Breast epithelium (tissue), 4 donors: ENCODE results near the gene RHOG. TPM values are rescaled to one million over a fixed set of nuclear protein-coding genes. Genes with fewer than 3 reads are reported as not detected.
"Not testable (repeated sequence)": the region's sequence is repeated elsewhere in the genome, so short reads cannot be mapped to it uniquely, and the experiment has no call there.

ENCODE experiments used
- DNase-seq, 2 donors: peaks; one replicate each; pipeline ENCODE4 v3.0.0-alpha.2; 2019; ENCODE audit warnings: low spot score in 2 of 2
- H3K27ac ChIP-seq, 2 donors: fragments of 200-600 bp; sonication (generic) in 1 of 2; one replicate each; pipeline ENCODE4 v1.5.1; 2016 to 2019; ENCODE audit warnings: mild to moderate bottlenecking in 1 of 2
- H3K27me3 ChIP-seq, 2 donors: fragments of 200-600 bp; sonication (generic) in 1 of 2; one replicate each; pipeline versions ENCODE4 v1.5.1 to v1.6.0; 2017 to 2019; ENCODE audit warnings: control low read depth in 1 of 2, mild to moderate bottlenecking in 1 of 2
- H3K36me3 ChIP-seq: fragments of 200-600 bp; one replicate; pipeline ENCODE4 v1.5.1; 2019
- H3K4me1 ChIP-seq, 2 donors: fragments of 200-600 bp; sonication (generic); one replicate each; pipeline ENCODE4 v1.5.1; 2016 to 2019; ENCODE audit warnings: control low read depth in 1 of 2
- H3K4me3 ChIP-seq, 3 donors: fragments of 200-600 bp; sonication (generic); 1 replicate in 2 of 3; 2 replicates in 1 of 3; pipeline ENCODE4 v1.5.1; 2016 to 2019; ENCODE audit warnings: mild to moderate bottlenecking in 3 of 3, moderate library complexity in 2 of 3
- H3K9me3 ChIP-seq, 2 donors: fragments of 200-600 bp; sonication (generic) in 1 of 2; one replicate each; pipeline ENCODE4 v1.5.1; 2016 to 2019; ENCODE audit warnings: control low read depth in 1 of 2
- CTCF ChIP-seq, 3 donors: fragments of 450-650 bp; IDR thresholded peaks; one replicate each; pipeline ENCODE4 v1.5.1; 2016 to 2017; ENCODE audit warnings: antibody characterized with exemption in 3 of 3, mild to moderate bottlenecking in 3 of 3, moderate library complexity in 3 of 3
- POLR2A ChIP-seq: fragments of 450-650 bp; IDR thresholded peaks from one replicate; pipeline ENCODE4 v1.6.1; 2016; ENCODE audit warnings: antibody characterized with exemption, mild to moderate bottlenecking, moderate library complexity
- POLR2AphosphoS5 ChIP-seq, 3 donors: sonication (generic); formaldehyde crosslinking; IDR thresholded peaks; one replicate each; pipeline ENCODE4 v1.6.1; 2017; ENCODE audit warnings: antibody characterized with exemption in 3 of 3
- intact Hi-C: fragments of 100-400 bp; cut with DNase I; formaldehyde crosslinking; loops from one replicate; pipeline ENCODE4 v1.15.1; 2023; ENCODE audit warnings: low total_unique reads
- total RNA-seq, 3 donors: library from RNA; depleted of rRNA; stranded (reverse); fragments of >200 nt; gene quantifications; one replicate each; pipeline ENCODE4 v1.1.0, GENCODE V29; 2016

RHOG gene
- total RNA-seq, 3 donors from 2014 or later, result 37.0 to 68.2 (median 37.0) TPM

DNA sequence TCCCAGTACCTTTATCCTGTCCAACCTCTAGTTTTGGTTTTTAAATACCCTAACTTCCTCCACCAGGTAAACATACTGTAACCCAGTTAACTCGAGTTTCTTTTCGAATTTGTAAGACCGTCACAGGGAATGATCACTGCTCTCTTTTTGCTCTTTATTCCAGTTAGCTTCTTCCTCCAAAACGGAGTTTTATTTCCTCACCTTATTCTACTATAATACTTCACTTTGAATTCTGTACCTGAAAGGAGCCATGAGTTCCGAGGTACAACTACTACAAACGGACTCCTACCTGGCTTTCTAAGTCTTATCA lies 44.8 kb downstream of the RHOG start:
- no peak for DNase-seq
- TF ChIP-seq POLR2AphosphoS5 (IDR thresholded peaks at IDR 0.05) (no peak), POLR2A (no peak), CTCF (IDR thresholded peaks at IDR 0.05) (no peak)
- peaks cover 0 to 7% of the 10 kb centered on the region in 2 donors for H3K4me1 ChIP-seq
- H3K4me3 ChIP-seq, result peak overlapping the region; percentile 89 to 90 (median 90)
- intact Hi-C loops, result no loop called here
- no peaks in the 10 kb centered on the region for H3K36me3 ChIP-seq
- peak overlapping the region; percentile 97 to 99 for H3K27ac ChIP-seq
- no peaks in the 10 kb centered on the region for H3K27me3 ChIP-seq
- H3K9me3 ChIP-seq, result no peaks in the 10 kb centered on the region

DNA sequence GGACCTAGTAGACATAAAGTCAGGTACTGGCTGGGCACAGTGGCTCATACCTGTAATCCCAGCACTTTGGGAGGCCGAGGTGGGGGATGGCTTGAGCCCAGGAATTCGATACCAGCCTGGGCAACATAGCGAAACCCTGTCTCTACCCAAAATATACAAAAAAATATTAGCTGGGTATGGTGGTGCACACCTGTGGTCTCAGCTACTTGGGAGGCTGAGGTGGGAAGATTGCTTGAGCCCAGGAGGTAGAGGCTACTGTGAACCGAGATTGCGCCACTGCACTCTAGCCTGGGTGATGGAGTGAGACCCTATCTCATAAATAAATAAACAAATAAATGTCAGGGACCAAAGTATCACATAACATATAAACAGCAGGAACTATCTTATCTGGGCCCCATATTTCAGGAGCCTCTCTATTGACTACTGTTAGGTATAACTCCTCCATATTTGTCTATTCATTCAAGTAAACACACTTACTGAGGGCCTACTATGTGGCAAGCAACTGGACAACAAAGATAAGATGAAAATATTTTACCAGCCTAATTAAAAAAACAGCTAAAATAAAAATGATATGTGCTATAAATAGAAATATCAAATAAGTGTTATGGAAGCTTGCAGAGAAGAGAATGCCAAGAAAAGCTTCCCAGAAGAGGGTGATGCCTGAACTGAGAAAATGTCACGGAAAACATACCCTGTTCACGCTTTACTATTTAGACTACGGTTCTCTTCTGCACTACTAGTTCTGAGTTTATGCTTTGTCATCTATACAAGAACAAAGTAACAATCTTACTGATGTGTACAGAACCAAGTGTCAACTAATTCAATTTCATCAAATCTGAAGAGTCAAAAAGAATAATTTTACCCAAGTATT lies 45.4 kb downstream of the RHOG start:
- Histone ChIP-seq H3K9me3 (no peaks in the 10 kb centered on the region), H3K4me1 (peaks cover 0 to 7% of the 10 kb centered on the region in 2 donors), H3K27ac (peak overlapping the region in 1 of 2 donors; percentile 97), H3K27me3 (no peaks in the 10 kb centered on the region), H3K4me3 (peak overlapping the region; percentile 89 to 90 (median 90)), H3K36me3 (no peaks in the 10 kb centered on the region)
- intact Hi-C loops, result no loop called here
- DNase-seq, result no peak
- TF ChIP-seq POLR2AphosphoS5 (IDR thresholded peaks at IDR 0.05) (no peak), POLR2A (no peak), CTCF (IDR thresholded peaks at IDR 0.05) (no peak)

DNA sequence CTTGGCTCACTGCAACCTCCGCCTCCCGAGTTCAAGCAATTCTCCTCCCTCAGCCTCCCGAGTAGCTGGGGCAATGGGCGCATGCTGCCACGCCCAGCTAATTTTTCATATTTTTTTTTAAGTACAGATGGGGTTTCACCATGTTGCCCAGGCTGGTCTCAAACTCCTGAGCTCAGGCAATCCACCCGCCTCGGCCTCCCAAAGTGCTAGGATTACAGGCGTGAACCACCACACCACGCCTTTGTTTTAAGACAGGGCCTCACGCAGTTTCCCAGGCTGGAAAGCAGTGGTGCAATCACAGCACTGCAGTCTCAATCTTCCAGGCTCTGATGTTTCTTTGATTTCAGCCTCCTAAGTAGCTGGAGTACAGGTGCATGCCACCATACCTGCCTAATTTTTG lies 46.4 kb downstream of the RHOG start:
- DNase-seq, intact Hi-C loops: not testable (repeated sequence)

GRCh38 chr11:3786781-3787428 lies 53.9 kb downstream of the RHOG start:
- DNase-seq, result no peak
- Histone ChIP-seq H3K36me3 (no peaks in the 10 kb centered on the region), H3K27me3 (no peaks in the 10 kb centered on the region), H3K27ac (peak overlapping the region; percentile 3 to 71), H3K4me1 (peaks cover 0 to 3% of the 10 kb centered on the region in 2 donors), H3K4me3 (no peak overlapping the region), H3K9me3 (no peaks in the 10 kb centered on the region)
- intact Hi-C loops, result no loop called here
- TF ChIP-seq CTCF (IDR thresholded peaks at IDR 0.05), result no peak
- TF ChIP-seq POLR2AphosphoS5 (IDR thresholded peaks at IDR 0.05), result no peak
- TF ChIP-seq POLR2A, result no peak

More for the DNA sequence above, 46.4 kb downstream of the RHOG start:
- H3K36me3 ChIP-seq, H3K4me3 ChIP-seq, H3K27ac ChIP-seq, H3K9me3 ChIP-seq, H3K27me3 ChIP-seq, H3K4me1 ChIP-seq: not testable (repeated sequence)

GRCh38 chr11:3783611-3784010 lies 57.1 kb downstream of the RHOG start:
- intact Hi-C loops, result no loop called here
- H3K27me3 ChIP-seq, result no peaks in the 10 kb centered on the region
- DNase-seq, result no peak
- no peak overlapping the region for H3K27ac ChIP-seq
- no peak overlapping the region for H3K4me3 ChIP-seq
- no peak for TF ChIP-seq CTCF (IDR thresholded peaks at IDR 0.05)
- no peak for TF ChIP-seq POLR2A
- no peak for TF ChIP-seq POLR2AphosphoS5 (IDR thresholded peaks at IDR 0.05)
- H3K9me3 ChIP-seq, result no peaks in the 10 kb centered on the region
- peaks cover 0 to 3% of the 10 kb centered on the region in 2 donors for H3K4me1 ChIP-seq
- no peaks in the 10 kb centered on the region for H3K36me3 ChIP-seq
